Colonic mucosa (tissue), 4 donors: ENCODE data around the gene CT45A5. TPM values are rescaled to one million over a fixed set of nuclear protein-coding genes. Genes with fewer than 3 reads are reported as not detected.
"Not testable (repeated sequence)": the region's sequence is repeated elsewhere in the genome, so short reads cannot be mapped to it uniquely, and the experiment has no call there.

Experiments used
- DNase-seq: peaks from one replicate; pipeline ENCODE4 v3.0.0-alpha.2; 2020
- H3K27ac ChIP-seq: fragments of 200-600 bp; one replicate; pipeline ENCODE4 v1.8.0; 2021
- H3K27me3 ChIP-seq: fragments of 200-600 bp; one replicate; pipeline ENCODE4 v1.8.0; 2021
- H3K36me3 ChIP-seq: fragments of 200-600 bp; one replicate; pipeline ENCODE4 v1.8.0; 2021
- H3K4me1 ChIP-seq: fragments of 200-600 bp; one replicate; pipeline ENCODE4 v1.8.0; 2021; ENCODE audit warnings: mild to moderate bottlenecking
- H3K4me3 ChIP-seq: fragments of 200-600 bp; one replicate; pipeline ENCODE4 v1.8.0; 2021
- H3K9ac ChIP-seq, 2 donors: one replicate each; pipeline ENCODE4 v1.7.0; 2013; ENCODE audit warnings: control low read depth in 2 of 2, low read depth in 2 of 2, low read length in 2 of 2
- H3K9me3 ChIP-seq: fragments of 200-600 bp; one replicate; pipeline ENCODE4 v1.8.0; 2021
- CTCF ChIP-seq: fragments of 200-600 bp; IDR thresholded peaks from one replicate; pipeline ENCODE4 v1.8.0; 2022; ENCODE audit warnings: antibody characterized with exemption, mild to moderate bottlenecking
- intact Hi-C: fragments of 100-400 bp; cut with DNase I; formaldehyde crosslinking; loops from one replicate; pipeline ENCODE4 v1.14.1; 2022
- total RNA-seq, 2 donors: library from RNA; stranded (reverse); fragmentation: NEBNext Ultra II Directional in 1 of 2; extraction: Animal tissue kit (Norgen Biotek cat#: 25700) in 1 of 2; gene quantifications; one replicate each; pipeline ENCODE4 v1.2.1, GENCODE V29; 2021
- donor health status: healthy.
- donor health status: DM: no; HTN: no; CAD: no.
- donor health status: DM: no; HTN: no; CAD: no.

CT45A5 gene
- total RNA-seq, result not detected

DNA sequence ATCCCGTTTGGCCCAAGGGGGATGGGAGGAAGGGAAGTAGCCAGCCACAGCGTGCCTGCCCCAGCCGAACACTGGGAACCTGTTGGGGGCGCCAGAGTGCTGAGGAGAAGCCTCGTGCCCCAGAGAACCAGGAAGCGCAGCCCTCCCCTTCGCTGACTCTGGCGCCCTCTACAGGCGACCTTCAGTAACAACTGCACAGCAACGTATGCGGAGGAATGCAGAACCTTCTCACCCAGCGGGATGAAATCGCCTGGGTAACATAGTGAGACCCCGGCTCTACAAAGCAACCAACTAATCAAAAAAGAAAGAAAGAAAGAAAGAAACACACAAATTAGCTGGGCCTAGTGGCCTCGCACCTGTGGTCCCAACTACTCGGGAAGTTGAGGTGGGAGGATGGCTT lies at the start of gene CT45A5:
Gene CT45A5 (minus strand): TSS at position 101 of the 400 bp plus-strand sequence. CDS start 3,774 bp downstream, outside the sequence.
- H3K4me3 ChIP-seq, H3K4me1 ChIP-seq, H3K27ac ChIP-seq, H3K27me3 ChIP-seq, intact Hi-C loops, DNase-seq, H3K9ac ChIP-seq, H3K9me3 ChIP-seq, H3K36me3 ChIP-seq: not testable (repeated sequence)

DNA sequence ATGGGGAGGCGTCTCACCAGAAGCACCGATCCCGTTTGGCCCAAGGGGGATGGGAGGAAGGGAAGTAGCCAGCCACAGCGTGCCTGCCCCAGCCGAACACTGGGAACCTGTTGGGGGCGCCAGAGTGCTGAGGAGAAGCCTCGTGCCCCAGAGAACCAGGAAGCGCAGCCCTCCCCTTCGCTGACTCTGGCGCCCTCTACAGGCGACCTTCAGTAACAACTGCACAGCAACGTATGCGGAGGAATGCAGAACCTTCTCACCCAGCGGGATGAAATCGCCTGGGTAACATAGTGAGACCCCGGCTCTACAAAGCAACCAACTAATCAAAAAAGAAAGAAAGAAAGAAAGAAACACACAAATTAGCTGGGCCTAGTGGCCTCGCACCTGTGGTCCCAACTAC lies 34.6 kb upstream of the CT45A5 start, which contains the start of gene CT45A2:
Gene CT45A2 (minus strand): TSS at position 101 of the 400 bp plus-strand sequence. CDS start 3,747 bp downstream, outside the sequence.
- H3K4me3 ChIP-seq, H3K4me1 ChIP-seq, H3K27me3 ChIP-seq, DNase-seq, H3K9me3 ChIP-seq, H3K36me3 ChIP-seq, H3K9ac ChIP-seq, intact Hi-C loops, H3K27ac ChIP-seq: not testable (repeated sequence)

DNA sequence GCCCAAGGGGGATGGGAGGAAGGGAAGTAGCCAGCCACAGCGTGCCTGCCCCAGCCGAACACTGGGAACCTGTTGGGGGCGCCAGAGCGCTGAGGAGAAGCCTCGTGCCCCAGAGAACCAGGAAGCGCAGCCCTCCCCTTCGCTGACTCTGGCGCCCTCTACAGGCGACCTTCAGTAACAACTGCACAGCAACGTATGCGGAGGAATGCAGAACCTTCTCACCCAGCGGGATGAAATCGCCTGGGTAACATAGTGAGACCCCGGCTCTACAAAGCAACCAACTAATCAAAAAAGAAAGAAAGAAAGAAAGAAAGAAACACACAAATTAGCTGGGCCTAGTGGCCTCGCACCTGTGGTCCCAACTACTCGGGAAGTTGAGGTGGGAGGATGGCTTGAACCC lies 17.4 kb upstream of the CT45A5 start, which contains the start of gene CT45A6:
Gene CT45A6 (minus strand): TSS at position 101 of the 400 bp plus-strand sequence. CDS start 3,794 bp downstream, outside the sequence.
- H3K27ac ChIP-seq, H3K4me1 ChIP-seq, H3K9me3 ChIP-seq, H3K9ac ChIP-seq, H3K27me3 ChIP-seq, DNase-seq, H3K36me3 ChIP-seq, H3K4me3 ChIP-seq, intact Hi-C loops: not testable (repeated sequence)

DNA sequence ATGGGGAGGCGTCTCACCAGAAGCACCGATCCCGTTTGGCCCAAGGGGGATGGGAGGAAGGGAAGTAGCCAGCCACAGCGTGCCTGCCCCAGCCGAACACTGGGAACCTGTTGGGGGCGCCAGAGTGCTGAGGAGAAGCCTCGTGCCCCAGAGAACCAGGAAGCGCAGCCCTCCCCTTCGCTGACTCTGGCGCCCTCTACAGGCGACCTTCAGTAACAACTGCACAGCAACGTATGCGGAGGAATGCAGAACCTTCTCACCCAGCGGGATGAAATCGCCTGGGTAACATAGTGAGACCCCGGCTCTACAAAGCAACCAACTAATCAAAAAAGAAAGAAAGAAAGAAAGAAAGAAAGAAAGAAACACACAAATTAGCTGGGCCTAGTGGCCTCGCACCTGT lies 17.2 kb downstream of the CT45A5 start, which contains the start of gene CT45A3:
Gene CT45A3 (minus strand): TSS at position 101 of the 400 bp plus-strand sequence. CDS start 3,747 bp downstream, outside the sequence.
- H3K27me3 ChIP-seq, intact Hi-C loops, DNase-seq, H3K27ac ChIP-seq, H3K4me3 ChIP-seq, H3K36me3 ChIP-seq, H3K9me3 ChIP-seq, H3K9ac ChIP-seq, H3K4me1 ChIP-seq: not testable (repeated sequence)

DNA sequence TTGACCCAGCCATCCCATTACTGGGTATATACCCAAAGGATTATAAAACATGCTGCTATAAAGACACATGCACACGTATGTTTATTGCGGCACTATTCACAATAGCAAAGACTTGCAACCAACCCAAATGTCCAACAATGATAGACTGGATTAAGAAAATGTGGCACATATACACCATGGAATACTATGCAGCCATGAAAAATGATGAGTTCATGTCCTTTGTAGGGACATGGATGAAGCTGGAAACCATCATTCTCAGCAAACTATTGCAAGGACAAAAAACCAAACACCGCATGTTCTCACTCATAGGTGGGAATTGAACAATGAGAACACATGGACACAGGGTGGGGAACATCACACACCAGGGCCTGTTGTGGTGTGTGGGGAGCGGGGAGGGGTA lies 40.6 kb downstream of the CT45A5 start:
- DNase-seq, result not testable (repeated sequence)

DNA sequence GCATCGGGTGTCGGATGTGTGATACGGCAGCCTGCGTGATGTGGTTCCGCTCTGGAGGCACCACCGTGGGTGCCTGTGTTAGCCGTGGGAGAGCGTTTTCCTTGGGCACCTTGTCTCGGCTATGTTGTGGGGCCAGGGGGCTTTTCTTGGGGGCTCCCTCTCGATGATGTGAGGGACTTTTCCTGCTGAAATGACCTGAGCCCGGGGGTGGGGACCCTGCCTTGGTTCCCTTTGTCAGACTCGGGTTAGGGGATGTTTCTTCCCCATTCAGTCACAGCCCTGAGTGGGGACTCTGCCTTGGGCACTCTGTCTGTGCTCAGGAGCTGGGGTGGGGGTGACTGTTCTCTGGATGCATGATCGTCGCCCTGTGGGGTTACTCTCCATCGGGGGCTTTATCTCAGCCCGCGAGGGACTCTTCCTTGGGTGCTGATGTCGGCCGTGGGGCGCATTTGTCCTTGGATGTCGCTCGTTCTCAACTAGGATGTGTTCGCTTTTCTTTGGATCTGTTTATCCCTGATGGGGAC lies 44.0 kb downstream of the CT45A5 start:
- no peak for TF ChIP-seq CTCF
- Histone ChIP-seq H3K4me1 (no peaks in the 10 kb centered on the region), H3K27ac (no peak overlapping the region), H3K9me3 (no peaks in the 10 kb centered on the region), H3K36me3 (no peaks in the 10 kb centered on the region), H3K9ac (no peak overlapping the region), H3K27me3 (no peaks in the 10 kb centered on the region), H3K4me3 (no peak overlapping the region)
- intact Hi-C loops, result no loop called here
- no peak for DNase-seq

More for the DNA sequence above, 40.6 kb downstream of the CT45A5 start:
- intact Hi-C loops, H3K4me3 ChIP-seq, H3K4me1 ChIP-seq, H3K9ac ChIP-seq, H3K27ac ChIP-seq, H3K27me3 ChIP-seq, H3K36me3 ChIP-seq, H3K9me3 ChIP-seq: not testable (repeated sequence)

DNA sequence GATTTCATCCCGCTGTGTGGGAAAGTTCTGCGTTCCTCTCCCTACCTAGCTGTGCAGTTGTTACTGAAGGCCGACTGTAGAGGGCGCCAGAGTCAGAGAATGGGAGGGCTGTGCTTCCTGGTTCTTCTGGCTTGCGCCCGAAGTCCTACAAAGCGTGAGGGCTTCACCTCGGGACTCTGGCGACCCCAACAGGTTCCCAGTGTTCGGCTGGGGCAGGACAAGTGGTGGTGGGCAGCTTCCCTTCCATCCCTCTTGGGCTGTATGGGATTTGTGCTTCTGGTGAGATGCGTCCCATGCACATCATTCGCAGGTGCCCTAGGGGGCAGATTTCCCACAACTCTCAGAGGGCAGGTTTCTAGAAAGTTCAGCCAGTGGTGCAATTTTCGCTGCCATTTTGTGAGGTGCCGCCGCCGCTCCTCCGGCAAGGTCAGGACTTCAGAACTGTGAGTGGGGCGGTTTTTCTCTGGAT lies 44.6 kb downstream of the CT45A5 start:
- Histone ChIP-seq H3K4me1 (no peaks in the 10 kb centered on the region), H3K9ac (no peak overlapping the region), H3K36me3 (no peaks in the 10 kb centered on the region), H3K27ac (no peak overlapping the region), H3K4me3 (no peak overlapping the region), H3K27me3 (no peaks in the 10 kb centered on the region), H3K9me3 (no peaks in the 10 kb centered on the region)
- peak; percentile 17 for TF ChIP-seq CTCF
- intact Hi-C loops, result no loop called here
- DNase-seq, result peak; percentile 23

- no peak overlapping the region for H3K27ac ChIP-seq
- no peaks in the 10 kb centered on the region for H3K4me1 ChIP-seq
- H3K9ac ChIP-seq, result no peak overlapping the region
- no peaks in the 10 kb centered on the region for H3K9me3 ChIP-seq
- no peak for DNase-seq
- intact Hi-C loops, result no loop called here
- no peak overlapping the region for H3K4me3 ChIP-seq
- TF ChIP-seq CTCF, result no peak
- no peaks in the 10 kb centered on the region for H3K27me3 ChIP-seq
- H3K36me3 ChIP-seq, result no peaks in the 10 kb centered on the region
These were observed 47.8 kb downstream of the CT45A5 start for GRCh38 chrX:135737366-135738071.

DNA sequence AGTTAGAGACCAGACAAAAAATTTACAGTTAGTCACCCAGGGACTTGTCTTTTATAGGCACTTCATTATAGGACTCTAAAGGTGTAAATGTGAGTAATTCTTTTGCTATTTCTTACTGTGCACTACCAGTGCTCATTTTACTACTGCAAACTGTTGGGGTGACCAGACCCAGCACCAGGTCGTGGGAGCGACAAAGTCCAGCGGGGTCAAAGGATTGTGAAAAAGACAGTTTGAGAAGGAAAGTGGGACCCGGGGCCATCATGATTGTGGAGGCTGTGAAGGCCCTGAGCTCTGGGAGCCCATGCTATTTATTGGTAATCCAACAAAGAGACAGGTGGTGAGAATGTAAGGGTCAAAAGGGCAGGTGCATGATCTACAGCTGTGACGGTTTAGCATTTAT lies 50.6 kb downstream of the CT45A5 start:
- H3K27me3 ChIP-seq, H3K9me3 ChIP-seq, H3K9ac ChIP-seq, H3K4me3 ChIP-seq, H3K36me3 ChIP-seq, H3K4me1 ChIP-seq, DNase-seq, intact Hi-C loops, H3K27ac ChIP-seq: not testable (repeated sequence)
